ENCODE measurements around the gene LUC7L. TPM values are rescaled to one million over a fixed set of nuclear protein-coding genes. Genes with fewer than 3 reads are reported as not detected.

The LUC7L gene
- total and polyA plus RNA-seq, 2 of the 8 experiments (the other 6 are each of a cell fraction or from before 2014, with no cell fraction given) = 49.7 to 129 TPM

DNA sequence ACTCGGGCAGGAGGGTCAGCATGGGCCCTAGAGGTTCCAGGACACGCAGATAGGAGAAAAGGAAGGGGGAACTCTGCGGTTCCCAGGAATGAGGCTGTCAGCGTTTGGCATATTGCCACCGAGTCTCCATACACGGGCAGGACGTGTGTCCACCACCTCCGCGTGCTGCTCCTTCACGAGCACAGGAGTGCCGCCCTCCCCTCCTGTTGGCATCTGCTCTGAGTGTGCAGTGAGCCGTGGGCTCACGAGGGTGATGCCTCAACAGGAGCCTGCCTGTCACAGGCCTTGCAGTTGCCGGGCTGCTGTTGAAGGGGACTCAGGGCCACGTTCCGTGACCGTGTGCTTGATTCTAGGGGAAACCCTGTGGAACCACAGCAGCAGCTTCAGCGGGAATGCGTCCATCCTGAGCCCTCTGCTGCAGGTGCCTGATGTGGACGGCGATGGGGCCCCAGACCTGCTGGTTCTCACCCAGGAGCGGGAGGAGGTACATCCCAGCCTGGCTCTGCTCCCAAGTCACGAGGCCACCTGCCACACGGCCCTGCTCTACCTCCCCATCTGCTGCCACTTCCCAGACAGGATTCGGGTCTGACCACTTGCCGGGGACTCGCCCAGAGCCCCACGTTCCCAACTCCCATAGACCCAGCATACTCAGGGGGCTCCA is 31.9 kb upstream of the LUC7L start:
- Histone ChIP-seq H2BK5ac (ENCODE audit: low read depth, low read length) (no peak overlapping the region), H3K4ac (replicated peaks; ENCODE audit: insufficient read length, low read depth, low read length) (no peak overlapping the region), H2BK12ac (ENCODE audit: low read depth, low read length) (no peak overlapping the region), H2BK120ac (replicated peaks; ENCODE audit: low read depth, low read length) (no peak overlapping the region), H3K36me3 (ENCODE audit: control insufficient read depth in 2 of 4, insufficient read depth in 4 of 4, low read length in 3 of 4) (peaks cover 5 to 12% (median 9%) of the 10 kb centered on the region in 4 experiments; a peak in 6 of 8 replicates), H2BK20ac (ENCODE audit: low read length) (no peak overlapping the region), H2AFZ (ENCODE audit: low read length) (no peak overlapping the region), H3K23ac (ENCODE audit: insufficient read length) (no peak overlapping the region), H3K4me2 (ENCODE audit: insufficient read depth in 1 of 2, low read depth in 2 of 2, low read length in 2 of 2) (no peak overlapping the region), H4K20me1 (replicated peaks in 1 of 2; ENCODE audit: control insufficient read depth in 1 of 2, insufficient read depth in 2 of 2, low read length in 2 of 2) (peaks cover 0 to 12% of the 10 kb centered on the region in 2 experiments), H2BK15ac (ENCODE audit: low read length) (no peak overlapping the region), H3K14ac (ENCODE audit: insufficient read length) (no peak overlapping the region), H3K79me1 (ENCODE audit: low read depth, low read length) (no peaks in the 10 kb centered on the region), H3K4me1 (replicated peaks in 1 of 4; ENCODE audit: control insufficient read depth in 3 of 4, insufficient read depth in 4 of 4, low read length in 3 of 4) (no peaks in the 10 kb centered on the region), H4K8ac (ENCODE audit: extremely low read depth, insufficient read depth, low read length) (no peak overlapping the region), H3K9me3 (ENCODE audit: insufficient read depth in 2 of 2, low read depth in 1 of 2, low read length in 1 of 2) (no peaks in the 10 kb centered on the region), H3K9ac (replicated peaks in 1 of 4; ENCODE audit: extremely low read depth in 1 of 4, low read depth in 3 of 4, low read length in 3 of 4) (no peak overlapping the region; a peak in 1 of 7 replicates), H3K79me2 (ENCODE audit: control insufficient read depth in 1 of 2, insufficient read depth in 2 of 2, low read length in 2 of 2) (no peaks in the 10 kb centered on the region), H3K27ac (ENCODE audit: low read depth, low read length) (no peak overlapping the region), H4K91ac (replicated peaks; ENCODE audit: insufficient read length, low read length) (no peak overlapping the region), H3K4me3 (ENCODE audit: extremely low read depth in 1 of 4, insufficient read depth in 2 of 4, low read depth in 3 of 4, low read length in 4 of 4) (no peak overlapping the region), H3K23me2 (ENCODE audit: low read depth, low read length) (no peaks in the 10 kb centered on the region), H3K56ac (replicated peaks; ENCODE audit: insufficient read length, low read depth, low read length) (no peak overlapping the region), H2AK5ac (ENCODE audit: low read depth, low read length) (no peak overlapping the region), H3K18ac (ENCODE audit: extremely low read depth, low read length) (no peak overlapping the region), H3K27me3 (replicated peaks in 1 of 4; ENCODE audit: control insufficient read depth in 3 of 4, extremely low read depth in 1 of 4, insufficient read depth in 3 of 4, low read length in 3 of 4) (no peaks in the 10 kb centered on the region), H4K5ac (ENCODE audit: insufficient read length, low read depth, low read length) (no peak overlapping the region)
- DNase-seq (ENCODE audit: low read depth in 1 of 2, low spot score in 2 of 2) (no peak), FAIRE-seq (no peak)
- WGBS, 2 experiments (ENCODE audit: extremely low coverage in 1 of 2, insufficient coverage in 1 of 2, insufficient read length in 1 of 2, insufficient replicate concordance in 2 of 2, low coverage in 1 of 2, low lambda C conversion rate in 2 of 2, missing lambda C conversion rate in 1 of 2) = 89% methylated on average over 28 of the region's 28 CpGs; no CpG with 5 or more reads in 1 of the 2 experiments
- ChIA-PET POLR2A (ENCODE audit: partially characterized antibody) (interaction anchor here (1.2 to 2.0 kb wide), 2 partner anchors 8 to 11 kb away, joined by 4 read pairs; no protein-coding TSS in a partner anchor), CTCF (ENCODE audit: partially characterized antibody) (no interaction called here)
- TF ChIP-seq SAP30 (IDR thresholded peaks at IDR 0.05; ENCODE audit: insufficient read depth, insufficient replicate concordance, low read length) = no peak
- no peak for TF ChIP-seq SP1 (IDR thresholded peaks at IDR 0.05; ENCODE audit: low read depth, low read length)
- TF ChIP-seq KDM5A (IDR thresholded peaks at IDR 0.05; ENCODE audit: low read length) = no peak
- TF ChIP-seq HDAC2 (IDR thresholded peaks at IDR 0.05; ENCODE audit: borderline replicate concordance in 1 of 2, low read depth in 2 of 2, low read length in 2 of 2) = no peak
- no peak for TF ChIP-seq ASH2L (IDR thresholded peaks at IDR 0.05; ENCODE audit: low read length)
- TF ChIP-seq TCF12 (IDR thresholded peaks at IDR 0.05; ENCODE audit: low read depth, low read length) = no peak
- TF ChIP-seq ZNF274 (IDR thresholded peaks at IDR 0.05; ENCODE audit: borderline replicate concordance, extremely low read depth, low read length) = no peak
- TF ChIP-seq BCL11A (IDR thresholded peaks at IDR 0.05; ENCODE audit: low read depth in 2 of 2, low read length in 2 of 2) = no peak
- TF ChIP-seq EP300 (IDR thresholded peaks at IDR 0.05; ENCODE audit: borderline replicate concordance in 1 of 2, low read depth in 2 of 2, low read length in 2 of 2) = no peak
- no peak for TF ChIP-seq POLR2A (IDR thresholded peaks at IDR 0.05; ENCODE audit: control extremely low read depth in 1 of 2, low read depth in 2 of 2, low read length in 2 of 2)
- TF ChIP-seq POU5F1 (IDR thresholded peaks at IDR 0.05; ENCODE audit: low read depth, low read length) = no peak
- no peak for TF ChIP-seq CHD1 (IDR thresholded peaks at IDR 0.05; ENCODE audit: low read depth, low read length)
- TF ChIP-seq KDM4A (IDR thresholded peaks at IDR 0.05; ENCODE audit: low read depth, low read length, severe bottlenecking) = no peak
